ENCODE data around the gene CEP131.

GRCh38 chr17:81261582-81262336 is 39.0 kb upstream of the CEP131 start:
- TF ChIP-seq POLR2A (IDR thresholded peaks at IDR 0.05; ENCODE audit: low read depth, low read length): no peak
- TF ChIP-seq CTCF (IDR thresholded peaks at IDR 0.05; ENCODE audit: extremely low read depth in 1 of 2, insufficient read depth in 1 of 2, low read depth in 1 of 2, low read length in 2 of 2): no peak
- TF ChIP-seq MYC (IDR thresholded peaks at IDR 0.05; ENCODE audit: low read depth, low read length): no peak
- no peak for TF ChIP-seq FOS (IDR thresholded peaks at IDR 0.05; ENCODE audit: borderline replicate concordance, insufficient read depth, low read length)
